ENCODE measurements around the gene UBE2V1.
"Not testable (repeated sequence)": the region's sequence is repeated elsewhere in the genome, so short reads cannot be mapped to it uniquely, and the experiment has no call there.

The UBE2V1 gene

GRCh38 chr20:50136822-50137599, 24.1 kb upstream of the UBE2V1 start:
- DNase-seq: no peak

- DNase-seq: not testable (repeated sequence)
Observed at GRCh38 chr20:50135157-50135556, 22.2 kb upstream of the UBE2V1 start.

GRCh38 chr20:50133474-50134217, 20.7 kb upstream of the UBE2V1 start:
- DNase-seq: no peak

GRCh38 chr20:50133041-50133440, 20.1 kb upstream of the UBE2V1 start:
- DNase-seq: no peak

GRCh38 chr20:50130995-50131394, 18.0 kb upstream of the UBE2V1 start:
- no peak for DNase-seq

- DNase-seq: no peak
Observed at GRCh38 chr20:50130356-50130723, 17.4 kb upstream of the UBE2V1 start.

- DNase-seq: no peak
Observed at GRCh38 chr20:50129662-50130355, 16.9 kb upstream of the UBE2V1 start.

- no peak for DNase-seq
Observed at GRCh38 chr20:50128520-50128905, 15.6 kb upstream of the UBE2V1 start.

- no peak for DNase-seq
Observed at GRCh38 chr20:50127587-50128519, 14.9 kb upstream of the UBE2V1 start.

GRCh38 chr20:50126662-50127061, 13.7 kb upstream of the UBE2V1 start:
- no peak for DNase-seq

GRCh38 chr20:50125279-50125678, 12.3 kb upstream of the UBE2V1 start:
- no peak for DNase-seq

- DNase-seq: no peak
Observed at GRCh38 chr20:50124496-50124895, 11.5 kb upstream of the UBE2V1 start.

GRCh38 chr20:50123418-50123817, 10.5 kb upstream of the UBE2V1 start:
- no peak for DNase-seq

GRCh38 chr20:50122763-50123162, 9.8 kb upstream of the UBE2V1 start:
- DNase-seq: no peak

GRCh38 chr20:50121858-50122271, 8.9 kb upstream of the UBE2V1 start:
- no peak for DNase-seq

GRCh38 chr20:50120935-50121693, 8.2 kb upstream of the UBE2V1 start:
- DNase-seq: no peak

GRCh38 chr20:50118203-50118602, 5.3 kb upstream of the UBE2V1 start:
- DNase-seq: no peak

- no peak for DNase-seq
Observed at GRCh38 chr20:50116368-50116999, 3.5 kb upstream of the UBE2V1 start.

GRCh38 chr20:50115591-50116367, 2.8 kb upstream of the UBE2V1 start:
- DNase-seq: peak; percentile 95

- DNase-seq: no peak
Observed at GRCh38 chr20:50115041-50115512, 2.1 kb upstream of the UBE2V1 start.
